ENCODE results near the gene WASHC3.

GRCh38 chr12:102080842-102081241, 19.1 kb upstream of the WASHC3 start:
- no peak for TF ChIP-seq CTCF (IDR thresholded peaks at IDR 0.05)
- no peak for TF ChIP-seq EZH2 (IDR thresholded peaks at IDR 0.05)
- no peak for TF ChIP-seq EZH2phosphoT487 (IDR thresholded peaks at IDR 0.05)
